GM21786 (cell line): ENCODE results near the gene ST3GAL5.

Experiments
- ATAC-seq: cut with Tn5 transposase; IDR thresholded peaks from one replicate; pipeline ENCODE4 v1.9.1; 2021; ENCODE audit not compliant: unreplicated experiment

The ST3GAL5 gene

GRCh38 chr2:85811180-85812093 lies 77.4 kb downstream of the ST3GAL5 start:
- no peak for ATAC-seq

DNA sequence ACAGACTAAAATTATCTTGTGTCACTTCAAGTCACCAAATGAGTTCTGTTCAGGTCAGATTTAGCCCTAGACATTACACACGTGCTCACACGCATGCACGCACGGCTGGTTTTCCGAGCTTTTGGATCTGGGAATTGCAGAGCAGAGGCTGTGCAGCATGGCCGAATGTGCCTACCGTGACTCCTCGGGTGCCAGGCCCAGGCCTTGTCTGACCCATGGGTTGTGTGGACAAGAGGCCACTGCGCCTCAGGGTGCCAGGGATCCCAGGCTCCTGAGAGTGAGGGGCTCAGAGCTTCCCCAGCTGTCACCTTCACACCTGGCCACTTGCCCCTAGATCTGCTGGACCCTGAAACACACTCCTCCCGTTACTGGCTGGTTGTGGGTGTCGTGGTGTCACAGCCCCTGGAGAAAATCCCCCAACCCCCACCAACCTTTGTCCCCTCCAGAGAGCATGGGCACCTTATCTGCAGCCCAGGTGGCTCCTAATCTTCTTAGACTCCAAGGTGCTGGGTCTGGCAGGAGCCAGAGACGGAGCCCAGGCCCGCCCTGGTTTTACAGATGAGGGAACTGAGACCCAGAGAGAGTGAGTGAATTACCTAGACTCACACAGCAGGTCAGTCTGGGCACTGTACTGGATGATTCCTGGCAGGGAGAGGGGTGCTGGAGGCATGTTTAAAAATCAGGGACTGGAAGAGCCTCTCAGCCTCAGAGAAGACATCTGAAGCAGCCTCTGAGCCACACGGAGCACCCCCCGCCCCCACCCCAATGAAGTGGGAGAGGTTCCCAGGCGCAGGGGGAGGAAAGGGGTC lies 78.2 kb downstream of the ST3GAL5 start:
- no peak for ATAC-seq

DNA sequence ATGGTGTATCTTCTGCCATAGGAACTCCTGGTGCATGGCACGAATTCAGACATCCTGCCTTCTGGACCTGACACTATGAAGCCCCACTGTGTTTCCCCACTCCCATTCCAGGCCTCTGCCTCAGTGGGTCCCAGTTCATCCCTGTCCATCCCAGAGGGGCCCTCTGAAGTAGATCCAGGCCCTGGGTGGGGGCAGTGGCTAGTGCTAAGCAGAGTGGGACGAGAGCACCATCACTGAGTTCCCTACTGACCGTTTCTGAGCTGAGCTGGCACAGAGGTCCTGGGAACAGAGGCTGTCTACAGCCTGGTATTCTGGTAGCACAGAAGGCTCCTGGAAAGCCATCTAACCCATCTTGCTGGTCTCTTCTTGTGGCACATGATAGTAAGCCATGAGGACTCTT lies 81.0 kb downstream of the ST3GAL5 start:
- ATAC-seq, result no peak

DNA sequence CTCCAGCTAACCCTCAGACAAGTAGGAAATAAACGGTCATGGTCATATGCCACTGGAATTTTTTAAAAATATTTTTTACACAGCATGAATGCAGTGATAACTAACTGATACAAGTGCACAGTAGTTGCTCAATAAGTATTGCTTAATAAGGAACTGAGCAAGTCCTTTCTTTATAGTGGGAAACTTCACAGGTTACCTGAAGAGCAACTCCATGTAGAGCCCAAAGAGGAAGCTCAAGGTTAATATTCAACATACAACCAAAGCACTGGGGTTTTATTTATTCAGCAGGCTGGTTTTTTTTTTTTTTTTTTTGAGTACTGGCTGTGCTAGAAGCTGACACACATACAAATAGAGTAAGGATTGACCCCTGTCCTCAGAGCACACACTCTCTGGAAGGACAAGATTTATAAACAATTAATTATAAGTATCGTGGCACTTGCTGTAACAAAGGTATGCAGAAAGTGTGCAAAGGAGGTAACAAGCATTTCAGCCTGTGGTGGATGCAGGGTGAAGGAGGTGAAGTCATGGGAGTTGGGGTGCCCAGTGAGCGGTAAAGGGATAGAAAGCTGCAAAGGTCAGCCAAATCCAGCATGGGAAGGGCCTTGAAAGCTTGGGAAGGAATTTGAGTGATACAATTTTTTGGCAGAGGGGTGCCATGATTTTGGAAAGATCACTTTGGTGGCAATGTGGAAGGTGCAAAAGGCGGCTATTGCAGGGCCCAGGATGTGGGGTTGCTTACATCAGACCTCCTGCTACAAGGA lies 82.3 kb downstream of the ST3GAL5 start:
- no peak for ATAC-seq

DNA sequence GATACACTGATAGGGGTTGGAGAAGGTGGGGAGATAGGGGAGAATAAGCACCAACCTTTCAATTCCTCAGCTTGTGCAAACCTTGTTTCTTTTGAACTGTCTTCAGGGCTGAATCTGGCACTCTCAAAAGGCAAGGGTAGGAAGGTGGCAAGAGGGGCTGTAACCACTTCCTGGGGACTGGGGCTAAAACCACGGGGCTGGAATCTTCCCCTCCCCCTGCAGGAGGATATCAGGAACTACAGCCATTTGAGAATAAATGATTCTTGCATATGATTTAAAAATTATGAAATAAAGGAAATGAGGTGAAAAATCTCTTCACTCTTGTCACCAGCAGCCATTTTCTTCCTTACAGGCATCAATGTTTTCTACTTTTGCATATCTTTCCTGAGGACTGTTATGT lies 84.2 kb downstream of the ST3GAL5 start:
- ATAC-seq, result no peak

DNA sequence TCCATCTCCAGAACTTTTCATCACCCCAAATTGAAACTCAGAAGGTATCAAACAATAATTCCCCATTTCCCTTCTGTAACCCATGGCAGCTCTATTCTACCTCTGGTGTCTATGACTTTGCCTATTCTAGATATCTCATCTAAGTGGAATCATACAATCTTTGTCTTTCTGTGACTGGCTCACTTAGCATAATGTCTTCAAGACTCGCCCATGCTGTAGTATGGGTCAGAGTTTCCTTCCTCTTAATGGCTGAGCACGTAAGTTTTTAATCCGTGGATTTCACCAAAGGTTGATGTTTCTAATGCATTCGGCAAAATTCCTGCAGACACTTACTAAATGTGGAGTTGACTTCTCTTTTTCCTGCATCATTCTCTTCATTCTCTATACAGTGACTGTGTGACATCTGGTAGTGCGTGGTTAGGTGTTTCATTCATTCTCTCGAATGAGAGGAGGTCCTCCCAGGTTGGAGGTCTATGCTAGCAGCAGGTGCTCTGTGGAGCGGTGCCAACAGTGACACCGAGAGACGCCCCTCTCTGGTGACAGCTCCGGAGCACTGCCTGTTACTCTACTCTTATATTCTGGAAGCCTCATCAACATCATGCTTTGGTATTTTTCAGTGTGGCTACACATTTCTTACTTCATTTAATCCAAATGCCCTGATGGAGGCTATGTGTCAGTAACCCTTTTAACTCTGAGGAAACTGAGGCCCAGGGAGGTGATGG lies 84.9 kb downstream of the ST3GAL5 start:
- ATAC-seq, result no peak

DNA sequence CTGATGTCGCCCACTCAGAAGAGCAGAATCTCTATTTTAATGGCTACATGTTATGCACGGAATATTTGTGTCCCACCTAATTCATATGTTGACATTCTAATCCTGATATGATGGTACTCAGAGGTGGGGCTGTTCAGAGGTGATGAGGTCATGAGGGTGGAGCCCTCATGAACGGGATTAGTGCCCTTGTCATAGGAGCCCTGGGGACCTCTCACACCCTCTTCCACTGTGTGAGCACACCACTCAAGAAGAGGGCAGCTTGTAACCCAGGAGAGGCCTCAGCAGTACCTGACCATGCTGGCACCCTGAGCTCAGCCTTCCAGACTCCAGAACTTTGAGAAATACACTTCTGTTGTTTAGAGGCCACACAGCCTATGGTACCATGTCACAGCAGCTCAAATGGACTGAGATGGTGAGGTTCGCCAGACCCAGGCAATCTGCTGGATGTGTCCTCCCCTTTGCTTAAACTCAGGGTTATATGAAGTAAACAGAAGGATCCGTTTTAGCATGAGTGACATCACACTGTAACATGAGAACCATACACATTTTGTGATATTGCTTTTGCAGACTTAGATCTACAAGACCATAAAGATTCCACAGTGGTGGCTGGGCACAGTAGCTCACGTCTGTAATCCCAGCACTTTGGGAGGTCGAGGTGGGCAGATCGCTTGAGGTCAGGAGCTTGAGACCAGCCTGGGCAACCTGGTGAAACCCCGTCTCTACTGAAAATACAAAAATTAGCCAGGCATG lies 86.3 kb downstream of the ST3GAL5 start:
- ATAC-seq, result no peak

- ATAC-seq, result no peak
These were observed 86.9 kb downstream of the ST3GAL5 start for GRCh38 chr2:85801871-85802270.

DNA sequence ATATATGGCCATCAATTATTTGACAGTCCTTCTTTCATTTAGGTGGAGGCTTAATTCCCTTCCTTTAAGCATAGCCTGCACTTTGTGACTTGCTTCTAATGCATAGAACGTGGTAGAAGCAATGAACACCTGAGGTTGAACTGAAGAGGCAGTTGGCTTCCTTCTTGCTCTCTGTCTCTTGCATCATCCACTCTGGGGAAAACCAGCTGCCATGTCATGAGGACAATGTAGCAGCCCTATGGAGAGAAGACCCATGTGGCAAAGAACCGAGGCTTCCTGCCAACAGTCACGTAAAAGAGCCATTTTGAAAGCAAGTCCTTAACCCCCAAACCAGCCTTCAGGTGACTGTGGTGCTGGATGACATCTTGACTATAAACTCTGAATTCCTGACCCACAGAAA lies 88.2 kb downstream of the ST3GAL5 start:
- ATAC-seq, result no peak

- no peak for ATAC-seq
These were observed 89.4 kb downstream of the ST3GAL5 start for GRCh38 chr2:85799215-85799956.

DNA sequence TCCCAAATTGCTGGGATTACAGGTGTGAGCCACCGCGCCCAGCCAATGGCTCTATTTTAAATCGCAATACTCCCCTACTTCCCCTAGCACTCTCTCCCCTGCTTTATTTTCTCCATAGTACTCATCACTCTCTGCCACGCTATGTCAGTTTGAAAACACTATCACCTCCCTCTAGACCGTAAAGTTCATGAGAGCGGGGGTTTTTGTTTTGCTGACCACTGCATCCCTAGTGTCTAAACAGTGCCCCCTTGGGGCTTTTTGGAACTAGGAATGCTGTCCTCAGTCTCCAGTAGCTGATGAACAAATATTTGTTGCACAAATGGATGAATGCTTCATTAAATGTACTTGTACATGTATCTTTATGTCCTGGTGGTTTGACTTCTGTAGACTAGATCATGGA lies 90.9 kb downstream of the ST3GAL5 start:
- no peak for ATAC-seq

- no peak for ATAC-seq
These were observed 91.5 kb downstream of the ST3GAL5 start for GRCh38 chr2:85797263-85797660.

DNA sequence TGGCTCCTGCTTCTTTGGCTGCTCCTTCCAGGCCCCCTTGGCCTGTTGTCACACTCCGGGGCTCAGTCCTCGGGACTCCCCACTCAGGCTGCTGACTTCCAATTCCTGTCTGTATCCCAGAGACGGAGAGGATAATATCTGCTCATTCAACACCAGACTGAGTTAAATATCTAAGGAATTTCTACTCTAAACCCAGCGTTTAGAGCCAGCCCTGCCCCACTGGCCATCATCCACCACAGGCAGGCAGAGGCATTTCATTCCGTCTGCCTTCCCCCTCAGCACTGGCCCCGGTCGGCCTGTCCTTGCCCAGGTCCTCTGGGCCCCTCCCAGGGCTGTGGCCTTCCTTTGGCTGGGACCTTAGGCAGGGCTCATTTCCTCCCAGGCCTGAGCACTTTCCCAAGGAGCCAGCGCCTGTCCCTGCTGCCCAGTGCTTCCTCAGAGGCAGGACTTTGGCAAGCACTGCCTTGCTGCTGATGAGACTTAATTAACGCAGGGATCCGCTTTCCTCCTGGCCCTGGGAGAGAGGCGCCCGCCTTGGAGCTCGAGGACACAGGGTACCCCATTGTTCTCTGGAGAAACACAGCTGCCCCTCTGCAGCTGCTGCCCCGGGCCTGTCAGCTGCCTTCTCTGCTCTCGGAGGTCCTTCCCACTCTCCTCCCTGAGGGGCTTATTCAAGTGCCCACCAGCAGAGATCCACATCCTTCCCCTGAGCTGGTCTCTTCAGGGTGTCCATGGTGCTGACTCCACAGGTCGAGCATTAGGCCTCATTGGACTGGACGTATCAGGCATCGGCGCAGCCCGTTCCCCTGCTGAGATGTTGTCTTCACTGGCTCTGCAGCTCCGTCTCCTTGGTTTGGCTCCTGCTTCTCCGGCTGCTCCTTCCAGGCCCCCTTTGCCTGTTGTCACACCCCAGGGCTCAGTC lies 92.2 kb downstream of the ST3GAL5 start:
- no peak for ATAC-seq

DNA sequence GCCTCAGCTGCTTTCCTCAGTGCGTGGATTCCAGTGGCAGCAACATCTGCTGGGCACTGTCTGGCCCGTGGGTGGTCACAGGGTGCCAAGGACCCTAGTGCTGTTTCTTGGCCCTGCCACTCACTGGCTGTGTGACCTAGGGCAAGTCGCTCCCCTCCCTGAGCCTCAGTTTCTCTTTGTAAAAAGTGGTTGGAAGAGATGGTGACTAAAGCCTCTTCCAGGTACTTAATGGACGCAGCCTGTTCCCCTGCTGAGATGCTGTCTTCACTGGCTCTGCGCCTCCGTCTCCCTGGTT lies 92.8 kb downstream of the ST3GAL5 start:
- ATAC-seq, result no peak

GRCh38 chr2:85795331-85796045 lies 93.3 kb downstream of the ST3GAL5 start:
- ATAC-seq, result no peak

DNA sequence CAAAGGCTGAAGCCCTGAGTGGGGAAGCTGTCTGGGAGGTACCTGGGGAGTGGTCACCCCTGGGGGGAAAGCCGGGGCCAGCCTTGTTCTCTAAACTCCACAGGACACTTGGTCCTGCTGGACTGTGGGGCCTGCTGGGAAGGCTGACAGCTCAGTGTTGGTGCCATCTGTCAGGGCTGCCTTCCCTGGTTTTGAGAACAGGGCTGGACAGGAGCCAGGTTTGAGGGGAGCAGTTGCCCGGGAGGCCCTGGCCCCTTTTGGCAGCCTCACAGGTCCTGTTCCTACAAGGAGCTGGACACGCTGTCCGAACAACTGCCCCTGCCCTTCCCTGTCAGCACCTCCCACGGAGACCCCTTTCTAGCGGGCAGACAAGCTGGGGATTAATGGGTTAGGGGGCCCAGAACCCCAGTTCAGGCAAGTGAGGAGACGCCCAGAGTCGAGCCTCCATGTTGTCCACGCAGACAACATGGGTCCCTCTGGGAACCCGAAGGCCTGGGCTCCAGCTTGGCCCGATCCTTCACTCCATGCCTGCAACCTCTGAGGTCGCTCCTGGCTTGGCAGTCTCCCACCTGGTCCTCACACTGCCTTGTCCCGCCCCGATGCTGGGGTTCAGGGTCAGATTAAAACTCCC lies 94.2 kb downstream of the ST3GAL5 start:
- ATAC-seq, result no peak

GRCh38 chr2:85794038-85794441 lies 94.8 kb downstream of the ST3GAL5 start:
- ATAC-seq, result no peak
